Activated CD8-positive, alpha-beta memory T cell treated with anti-CD3 and anti-CD28 coated beads for 36 hours (primary cell): ENCODE results near the gene MYO1D. TPM values are rescaled to one million over a fixed set of nuclear protein-coding genes. Genes with fewer than 3 reads are reported as not detected.

Experiments
- CTCF ChIA-PET: fragments of 350-600 bp; sonication (Branson Sonifier 250); formaldehyde crosslinking; loops from one replicate; lab custom pipeline; 2021; ENCODE audit warnings: antibody characterized with exemption; lab: Charles Lee
- POLR2A ChIA-PET: fragments of 350-600 bp; sonication (Branson Sonifier 250); formaldehyde crosslinking; loops from one replicate; lab custom pipeline; 2021; ENCODE audit warnings: antibody characterized with exemption; lab: Charles Lee
- total RNA-seq, 2 experiments: library from RNA; stranded (reverse); gene quantifications; one replicate each; pipeline ENCODE4 v1.2.3, GENCODE V29; 2021

MYO1D gene
- total RNA-seq, 2 experiments from 2014 or later = 10.5 to 12.5 TPM

GRCh38 chr17:32519228-32520103 lies 357.5 kb downstream of the MYO1D start:
- CTCF ChIA-PET = interaction anchor here (0.8 to 1.2 kb wide), 2 partner anchors 75 to 94 kb away, joined by 3 to 4 read pairs; partner anchors contain the start of gene PSMD11
- POLR2A ChIA-PET = interaction anchor here (0.7 to 1.0 kb wide), 2 partner anchors 33 to 115 kb away, joined by 3 to 4 read pairs; partner anchors contain the start of gene CDK5R1

- ChIA-PET POLR2A (no interaction called here), CTCF (interaction anchor here (1.2 kb wide), 1 partner anchor 95 kb away, joined by 3 read pairs; no protein-coding TSS in a partner anchor)
These were observed 358.2 kb downstream of the MYO1D start for GRCh38 chr17:32518646-32519227.

GRCh38 chr17:32517982-32518381 lies 358.9 kb downstream of the MYO1D start:
- CTCF ChIA-PET = interaction anchor here (1.0 to 1.2 kb wide), 2 partner anchors 55 to 96 kb away, joined by 3 to 4 read pairs; no protein-coding TSS in a partner anchor
- POLR2A ChIA-PET = interaction anchor here (0.5 kb wide), 1 partner anchor 9 kb away, joined by 7 read pairs; no protein-coding TSS in a partner anchor

GRCh38 chr17:32516940-32517701 lies 359.8 kb downstream of the MYO1D start:
- ChIA-PET POLR2A (interaction anchor here (0.6 kb wide), 1 partner anchor 170 kb away, joined by 3 read pairs; no protein-coding TSS in a partner anchor), CTCF (interaction anchor here (0.6 to 1.3 kb wide), 3 partner anchors 9 to 73 kb away, joined by 3 to 4 read pairs (median 3); partner anchors contain the start of gene PSMD11)

GRCh38 chr17:32516450-32516849 lies 360.5 kb downstream of the MYO1D start:
- CTCF ChIA-PET = interaction anchor here (1.3 kb wide), 1 partner anchor 72 kb away, joined by 3 read pairs; the partner anchor contains the start of gene PSMD11
- POLR2A ChIA-PET = no interaction called here

- CTCF ChIA-PET = no interaction called here
- POLR2A ChIA-PET = no interaction called here
These were observed 361.1 kb downstream of the MYO1D start for GRCh38 chr17:32515677-32516383.

- ChIA-PET POLR2A (no interaction called here), CTCF (no interaction called here)
These were observed 362.3 kb downstream of the MYO1D start for GRCh38 chr17:32514606-32515005.

- ChIA-PET CTCF (interaction anchor here (0.6 kb wide), 1 partner anchor 77 kb away, joined by 3 read pairs; no protein-coding TSS in a partner anchor), POLR2A (no interaction called here)
These were observed 363.3 kb downstream of the MYO1D start for GRCh38 chr17:32513579-32513978.

GRCh38 chr17:32512328-32512727 lies 364.6 kb downstream of the MYO1D start:
- POLR2A ChIA-PET = no interaction called here
- CTCF ChIA-PET = no interaction called here

- CTCF ChIA-PET = interaction anchor here (1.0 kb wide), 1 partner anchor 27 kb away, joined by 3 read pairs; no protein-coding TSS in a partner anchor
- POLR2A ChIA-PET = interaction anchor here (0.5 kb wide), 1 partner anchor 29 kb away, joined by 3 read pairs; no protein-coding TSS in a partner anchor
These were observed 366.5 kb downstream of the MYO1D start for GRCh38 chr17:32510466-32510865.

GRCh38 chr17:32508926-32509325 lies 368.0 kb downstream of the MYO1D start:
- ChIA-PET POLR2A (no interaction called here), CTCF (no interaction called here)

GRCh38 chr17:32504166-32504990 lies 372.5 kb downstream of the MYO1D start:
- CTCF ChIA-PET = no interaction called here
- POLR2A ChIA-PET = interaction anchor here (1.5 kb wide), 1 partner anchor 20 kb away, joined by 5 read pairs; no protein-coding TSS in a partner anchor

GRCh38 chr17:32503251-32504165 lies 373.4 kb downstream of the MYO1D start:
- ChIA-PET CTCF (interaction anchor here (1.1 to 1.2 kb wide), 2 partner anchors 15 to 20 kb away, joined by 3 read pairs; no protein-coding TSS in a partner anchor), POLR2A (interaction anchor here (1.5 kb wide), 1 partner anchor 20 kb away, joined by 5 read pairs; no protein-coding TSS in a partner anchor)

- ChIA-PET CTCF (interaction anchor here (1.1 to 2.2 kb wide), 3 partner anchors 15 to 41 kb away, joined by 3 to 6 read pairs (median 3); no protein-coding TSS in a partner anchor), POLR2A (interaction anchor here (1.5 kb wide), 1 partner anchor 21 kb away, joined by 5 read pairs; no protein-coding TSS in a partner anchor)
These were observed 374.2 kb downstream of the MYO1D start for GRCh38 chr17:32502710-32503109.

GRCh38 chr17:32502013-32502412 lies 374.9 kb downstream of the MYO1D start:
- POLR2A ChIA-PET = no interaction called here
- CTCF ChIA-PET = interaction anchor here (2.0 to 2.2 kb wide), 2 partner anchors 15 to 40 kb away, joined by 6 read pairs; partner anchors contain the start of gene CDK5R1

GRCh38 chr17:32498391-32498790 lies 378.5 kb downstream of the MYO1D start:
- ChIA-PET POLR2A (no interaction called here), CTCF (interaction anchor here (0.6 kb wide), 1 partner anchor 63 kb away, joined by 3 read pairs; no protein-coding TSS in a partner anchor)
